ENCODE results near the gene C1orf159. TPM values are rescaled to one million over a fixed set of nuclear protein-coding genes. Genes with fewer than 3 reads are reported as not detected.
"Not testable (repeated sequence)": the region's sequence is repeated elsewhere in the genome, so short reads cannot be mapped to it uniquely, and the experiment has no call there.

C1orf159 gene
- total and polyA plus RNA-seq, 2 of the 8 experiments (the other 6 are each of a cell fraction or from before 2014, with no cell fraction given): 10.0 to 10.9 TPM

DNA sequence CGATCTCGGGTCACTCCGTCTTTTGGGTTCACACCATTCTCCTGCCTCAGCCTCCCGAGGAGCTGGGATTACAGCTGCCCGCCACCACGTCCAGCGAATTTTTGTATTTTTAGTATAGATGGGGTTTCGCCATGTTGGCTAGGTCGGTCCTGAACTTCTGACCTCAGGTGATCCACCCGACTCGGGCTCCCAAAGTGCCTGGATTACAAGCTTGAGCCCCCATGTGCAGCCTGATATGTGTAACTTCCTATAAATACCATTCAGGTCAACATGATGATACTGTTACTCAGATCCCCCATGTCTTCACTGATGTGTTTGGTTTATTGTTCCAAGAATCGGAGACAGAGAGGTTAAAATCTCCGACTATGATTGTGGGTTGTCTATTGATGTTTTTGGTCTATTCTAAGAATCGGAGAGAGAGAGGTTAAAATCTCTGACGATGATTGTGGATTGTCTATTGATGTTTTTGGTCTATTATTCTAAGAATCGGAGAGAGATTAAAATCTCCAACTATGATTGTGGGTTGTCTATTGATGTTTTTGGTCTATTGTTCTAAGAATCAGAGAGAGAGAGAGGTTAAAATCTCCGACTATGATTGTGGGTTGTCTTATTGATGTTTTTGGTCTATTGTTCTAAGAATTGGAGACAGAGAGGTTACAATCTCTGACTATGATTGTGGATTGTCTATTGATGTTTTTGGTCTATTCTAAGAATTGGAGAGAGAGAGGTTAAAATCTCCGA lies 17.0 kb downstream of the C1orf159 start (continued):
- no peak for TF ChIP-seq RFX5 (IDR thresholded peaks at IDR 0.05; ENCODE audit: borderline replicate concordance, low read depth, low read length)
- TF ChIP-seq RAD21 (IDR thresholded peaks at IDR 0.05 in 1 of 2, conservative IDR thresholded peaks at IDR 0.05 in 1 of 2; ENCODE audit: low read depth in 2 of 2, low read length in 2 of 2): no peak
- TF ChIP-seq BACH1 (IDR thresholded peaks at IDR 0.05; ENCODE audit: low read length): no peak
- no peak for TF ChIP-seq KDM4A (IDR thresholded peaks at IDR 0.05; ENCODE audit: low read depth, low read length, severe bottlenecking)
- TF ChIP-seq CHD2 (IDR thresholded peaks at IDR 0.05; ENCODE audit: low read length): no peak
- no peak for TF ChIP-seq ASH2L (IDR thresholded peaks at IDR 0.05; ENCODE audit: low read length)

DNA sequence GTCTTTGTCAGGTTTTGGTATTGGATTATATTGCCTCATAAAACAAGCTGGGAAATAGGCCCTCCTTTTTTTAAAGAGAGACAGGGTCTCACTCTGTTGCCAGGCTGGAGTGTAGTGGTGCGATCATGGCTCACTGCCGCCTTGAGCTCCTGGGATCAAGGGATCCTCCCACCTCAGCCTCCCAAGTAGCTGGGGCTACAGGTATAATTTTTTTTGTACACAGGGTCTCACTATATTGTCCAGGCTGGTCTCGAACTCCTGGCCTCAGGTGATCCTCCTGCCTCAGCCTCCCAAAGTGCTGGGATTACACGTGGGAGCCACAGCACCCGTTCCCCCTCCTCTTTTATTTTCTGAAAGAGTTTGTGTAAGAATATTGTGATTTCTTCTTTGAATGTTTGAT lies 19.8 kb downstream of the C1orf159 start:
- H3K18ac ChIP-seq (ENCODE audit: extremely low read depth, low read length); H2AK5ac ChIP-seq (ENCODE audit: low read depth, low read length); H3K14ac ChIP-seq (ENCODE audit: insufficient read length); H3K23me2 ChIP-seq (ENCODE audit: low read depth, low read length); H3K4me2 ChIP-seq (ENCODE audit: insufficient read depth in 1 of 2, low read depth in 2 of 2, low read length in 2 of 2); H2BK12ac ChIP-seq (ENCODE audit: low read depth, low read length); H4K5ac ChIP-seq (ENCODE audit: insufficient read length, low read depth, low read length); H4K91ac ChIP-seq (replicated peaks; ENCODE audit: insufficient read length, low read length); H3K79me2 ChIP-seq (ENCODE audit: control insufficient read depth in 1 of 2, insufficient read depth in 2 of 2, low read length in 2 of 2); H3K79me1 ChIP-seq (ENCODE audit: low read depth, low read length); H3K56ac ChIP-seq (replicated peaks; ENCODE audit: insufficient read length, low read depth, low read length); H3K9ac ChIP-seq (replicated peaks in 1 of 4; ENCODE audit: extremely low read depth in 1 of 4, low read depth in 3 of 4, low read length in 3 of 4); H2BK15ac ChIP-seq (ENCODE audit: low read length); H2BK20ac ChIP-seq (ENCODE audit: low read length); H3K27me3 ChIP-seq (replicated peaks in 1 of 4; ENCODE audit: control insufficient read depth in 3 of 4, extremely low read depth in 1 of 4, insufficient read depth in 3 of 4, low read length in 3 of 4); H4K8ac ChIP-seq (ENCODE audit: extremely low read depth, insufficient read depth, low read length); DNase-seq (ENCODE audit: low read depth in 1 of 2, low spot score in 2 of 2); H3K4ac ChIP-seq (replicated peaks; ENCODE audit: insufficient read length, low read depth, low read length); H4K20me1 ChIP-seq (replicated peaks in 1 of 2; ENCODE audit: control insufficient read depth in 1 of 2, insufficient read depth in 2 of 2, low read length in 2 of 2); H3K23ac ChIP-seq (ENCODE audit: insufficient read length); H3K27ac ChIP-seq (ENCODE audit: low read depth, low read length); FAIRE-seq; H2BK120ac ChIP-seq (replicated peaks; ENCODE audit: low read depth, low read length); H2BK5ac ChIP-seq (ENCODE audit: low read depth, low read length); H3K36me3 ChIP-seq (ENCODE audit: control insufficient read depth in 2 of 4, insufficient read depth in 4 of 4, low read length in 3 of 4); H2AFZ ChIP-seq (ENCODE audit: low read length); H3K4me1 ChIP-seq (replicated peaks in 1 of 4; ENCODE audit: control insufficient read depth in 3 of 4, insufficient read depth in 4 of 4, low read length in 3 of 4); H3K4me3 ChIP-seq (ENCODE audit: extremely low read depth in 1 of 4, insufficient read depth in 2 of 4, low read depth in 3 of 4, low read length in 4 of 4); CTCF ChIA-PET (ENCODE audit: partially characterized antibody): not testable (repeated sequence)
- H3K9me3 ChIP-seq (ENCODE audit: insufficient read depth in 2 of 2, low read depth in 1 of 2, low read length in 1 of 2): peaks cover 17 to 27% of the 10 kb centered on the region in 2 experiments
- POLR2A ChIA-PET (ENCODE audit: partially characterized antibody): interaction anchor here (1.6 kb wide), 1 partner anchor 11 kb away, joined by 6 read pairs; no protein-coding TSS in a partner anchor
- WGBS, 2 experiments (ENCODE audit: extremely low coverage in 1 of 2, insufficient coverage in 1 of 2, insufficient read length in 1 of 2, insufficient replicate concordance in 2 of 2, low coverage in 1 of 2, low lambda C conversion rate in 2 of 2, missing lambda C conversion rate in 1 of 2): 92% methylated on average over 5 of the region's 5 CpGs; no CpG with 5 or more reads in 1 of the 2 experiments

Data from H1 (cell line).